Upper lobe of left lung (tissue), 4 donors: ENCODE measurements around the gene TPRN.

Experiments
- CTCF ChIP-seq, 6 experiments: fragments of 450-650 bp in 4 of 6; fragments of 200-600 bp in 2 of 6; sonication (generic) in 2 of 6; IDR thresholded peaks; one replicate each; pipeline ENCODE4 v1.5.1; 2016 to 2019; ENCODE audit warnings: antibody characterized with exemption in 6 of 6
- EP300 ChIP-seq, 4 donors: sonication (generic); formaldehyde crosslinking; IDR thresholded peaks; one replicate each; pipeline ENCODE4 v1.5.1; 2017; ENCODE audit warnings: antibody characterized with exemption in 4 of 4, control low read depth in 2 of 4
- POLR2A ChIP-seq, 4 donors: fragments of 450-650 bp; IDR thresholded peaks; one replicate each; pipeline ENCODE4 v1.5.1; 2016 to 2017; ENCODE audit warnings: antibody characterized with exemption in 4 of 4, mild to moderate bottlenecking in 2 of 4
- POLR2AphosphoS5 ChIP-seq, 2 donors: sonication (generic); formaldehyde crosslinking; IDR thresholded peaks; one replicate each; pipeline ENCODE4 v1.5.1; 2017; ENCODE audit warnings: antibody characterized with exemption in 2 of 2

DNA sequence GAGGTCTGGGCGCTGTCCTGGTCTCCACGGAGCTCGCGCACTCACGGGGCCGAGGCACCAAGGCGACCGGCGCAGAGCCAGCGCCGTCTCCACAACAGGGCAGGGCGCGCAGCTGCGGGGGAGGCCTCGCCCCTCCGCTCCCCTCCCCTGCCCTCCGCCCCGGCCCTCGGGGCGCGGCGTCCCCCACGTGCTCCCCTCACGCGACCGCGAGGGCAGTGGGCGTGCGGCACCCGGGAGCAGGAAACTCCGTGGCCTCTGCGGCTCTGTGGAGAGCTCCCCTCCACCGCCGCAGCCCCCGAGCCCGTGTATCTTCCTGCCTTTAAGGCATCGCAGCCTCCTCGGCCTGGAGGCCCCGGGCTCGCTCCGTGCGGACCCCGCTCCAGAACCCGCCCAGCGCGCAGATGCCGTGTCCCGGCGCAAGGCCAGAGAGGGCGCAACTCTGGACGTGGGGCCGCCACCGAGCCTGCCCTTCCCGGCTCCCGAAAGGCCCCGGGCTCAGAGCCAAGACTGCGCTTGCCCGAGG, 39.8 kb upstream of the TPRN start:
- TF ChIP-seq POLR2A (IDR thresholded peaks at IDR 0.05) = peak in 2 of 4 donors; percentile 27 to 49
- TF ChIP-seq EP300 (IDR thresholded peaks at IDR 0.05) = no peak
- TF ChIP-seq CTCF (IDR thresholded peaks at IDR 0.05) = peak in 3 of 6 experiments; percentile 19 to 34 (median 22)
- TF ChIP-seq POLR2AphosphoS5 (IDR thresholded peaks at IDR 0.05) = peak; percentile 18 to 31
